Ovary (tissue), 9 donors: ENCODE data around the gene GDF10. TPM values are rescaled to one million over a fixed set of nuclear protein-coding genes. Genes with fewer than 3 reads are reported as not detected.

Source experiments
- DNase-seq, 5 donors: peaks; one replicate each; pipeline ENCODE4 v3.0.0-alpha.2; 2019 to 2020
- H3K27ac ChIP-seq, 2 donors: fragments of 200-600 bp; one replicate each; pipeline versions ENCODE4 v1.5.1 to v1.8.0; 2019 to 2022
- H3K27me3 ChIP-seq: fragments of 200-600 bp; one replicate; pipeline ENCODE4 v1.8.0; 2022
- H3K36me3 ChIP-seq: fragments of 200-600 bp; sonication (generic); one replicate; pipeline ENCODE4 v1.5.1; 2019
- H3K4me1 ChIP-seq: one replicate; pipeline ENCODE4 v1.8.1; 2013; ENCODE audit warnings: mild to moderate bottlenecking, moderate library complexity; ENCODE audit not compliant: insufficient read depth
- H3K4me3 ChIP-seq: fragments of 200-600 bp; sonication (generic); one replicate; pipeline ENCODE4 v1.5.1; 2017
- H3K9me3 ChIP-seq, 2 donors: fragments of 200-600 bp in 1 of 2; sonication (generic) in 1 of 2; one replicate each; pipeline versions ENCODE4 v1.5.1 to v1.8.1; 2013 to 2019; ENCODE audit warnings: mild to moderate bottlenecking in 1 of 2, moderate library complexity in 1 of 2
- CTCF ChIP-seq, 3 donors: fragments of 450-650 bp in 2 of 3; fragments of 200-600 bp in 1 of 3; IDR thresholded peaks; one replicate each; pipeline versions ENCODE4 v1.5.1 to v1.8.0; 2016 to 2022; ENCODE audit warnings: antibody characterized with exemption in 3 of 3, mild to moderate bottlenecking in 1 of 3
- EP300 ChIP-seq: sonication (generic); formaldehyde crosslinking; IDR thresholded peaks from one replicate; pipeline ENCODE4 v1.6.1; 2017; ENCODE audit warnings: antibody characterized with exemption
- POLR2A ChIP-seq: fragments of 450-650 bp; IDR thresholded peaks from one replicate; pipeline ENCODE4 v1.6.1; 2017; ENCODE audit warnings: antibody characterized with exemption, mild to moderate bottlenecking, moderate library complexity
- WGBS, 3 donors: extraction: QIAGEN DNeasy Blood & Tissue Kit in 1 of 3; methylation state at CpG; one replicate each; pipeline versions ENCODE4 v1.1.5 to v1.1.7; 2013 to 2017; 5-methylcytosine and 5-hydroxymethylcytosine counted together
- intact Hi-C, 4 donors: fragments of 100-400 bp; cut with DNase I; formaldehyde crosslinking; loops; one replicate each; pipeline versions ENCODE4 v1.11.0 to v1.15.1; 2022 to 2023
- polyA plus RNA-seq, 2 donors: library from polyadenylated mRNA; stranded (reverse); fragments of 200-250 nt in 1 of 2; fragments of 350-450 nt in 1 of 2; fragmentation: Illumina TruSeq in 1 of 2; extraction: RNeasy Lipid Tissue Mini Kit (QIAGEN cat#74804) in 1 of 2; gene quantifications; one replicate each; pipeline ENCODE4 v1.2.3, GENCODE V29; 2013 to 2014
- total RNA-seq, 7 donors: library from RNA; depleted of rRNA in 2 of 7; stranded (reverse); fragments of >200 nt in 2 of 7; fragmentation: NEBNext Ultra II Directional in 3 of 7; extraction: Animal tissue kit (Norgen Biotek cat#: 25700) in 3 of 7; gene quantifications; one replicate each; pipeline versions ENCODE4 v1.1.0 to v1.2.4, GENCODE V29; 2016 to 2023
- donor health status: DM: no; HTN: no; CAD: no; lungs with moderate emphysema.
- donor health status: DM: no; HTN: no; CAD: no.
- donor health status: Bipolar disorder and iron deficiency.
- donor health status: DM: yes; HTN: yes; CAD: no.
- donor health status: DM: no; HTN: no; CAD: no.
- donor health status: DM: yes; HTN: yes; CAD: no.

Gene GDF10
- total and polyA plus RNA-seq, 9 donors = 0.12 to 1.2 (median 0.53) TPM; not detected in 3

- DNase-seq = peak in 1 of 5 donors; percentile 9
- Histone ChIP-seq H3K36me3 (no peaks in the 10 kb centered on the region), H3K27me3 (no peaks in the 10 kb centered on the region), H3K27ac (no peak overlapping the region), H3K4me3 (no peak overlapping the region), H3K4me1 (no peaks in the 10 kb centered on the region), H3K9me3 (no peaks in the 10 kb centered on the region)
- TF ChIP-seq CTCF (IDR thresholded peaks at IDR 0.05) (no peak), EP300 (no peak), POLR2A (no peak)
- WGBS, 3 donors = 70 to 90% (median 83%) methylated on average over 8 of the region's 8 CpGs
- intact Hi-C loops = no loop called here
These were observed 21.7 kb downstream of the GDF10 start for GRCh38 chr10:47321521-47322195.

- Histone ChIP-seq H3K9me3 (no peaks in the 10 kb centered on the region), H3K4me1 (no peaks in the 10 kb centered on the region), H3K36me3 (no peaks in the 10 kb centered on the region), H3K27ac (no peak within 1 kb of the TSS), H3K27me3 (no peaks in the 10 kb centered on the region), H3K4me3 (no peak within 1 kb of the TSS)
- 66 to 81% (median 71%) methylated on average over 34 to 35 of the region's 35 CpGs for WGBS, 3 donors
- TF ChIP-seq CTCF (IDR thresholded peaks at IDR 0.05) (no peak), EP300 (no peak), POLR2A (no peak)
- intact Hi-C loops = no loop called here
- DNase-seq = peak in 1 of 5 donors; percentile 13
These were observed 22.5 kb downstream of the GDF10 start, which contains the start of gene GDF2 for GRCh38 chr10:47322300-47323061. TSS of gene GDF2 (plus strand) at chr10:47322454. CDS start at chr10:47322669, 215 bp downstream.

GRCh38 chr10:47323087-47323486 is 23.1 kb downstream of the GDF10 start:
- Histone ChIP-seq H3K36me3 (no peaks in the 10 kb centered on the region), H3K27ac (no peak overlapping the region), H3K4me1 (no peaks in the 10 kb centered on the region), H3K9me3 (no peaks in the 10 kb centered on the region), H3K27me3 (no peaks in the 10 kb centered on the region), H3K4me3 (no peak overlapping the region)
- intact Hi-C loops = no loop called here
- 45 to 61% (median 52%) methylated on average over 1 of the region's 1 CpG for WGBS, 3 donors
- DNase-seq = no peak
- no peak for TF ChIP-seq EP300
- no peak for TF ChIP-seq POLR2A

- intact Hi-C loops = no loop called here
- WGBS, 3 donors = 54 to 58% (median 56%) methylated on average over 5 of the region's 5 CpGs
- no peak overlapping the region for H3K27ac ChIP-seq
These were observed 23.8 kb downstream of the GDF10 start for GRCh38 chr10:47323636-47324296.

More at GRCh38 chr10:47323636-47324296, 23.8 kb downstream of the GDF10 start:
- no peak for TF ChIP-seq EP300
- no peak for TF ChIP-seq POLR2A
- no peak for TF ChIP-seq CTCF (IDR thresholded peaks at IDR 0.05)
- H3K27me3 ChIP-seq = no peaks in the 10 kb centered on the region
- no peak for DNase-seq
- no peaks in the 10 kb centered on the region for H3K36me3 ChIP-seq
- no peak overlapping the region for H3K4me3 ChIP-seq
- no peaks in the 10 kb centered on the region for H3K4me1 ChIP-seq
- no peaks in the 10 kb centered on the region for H3K9me3 ChIP-seq
